GM12878 (cell line): ENCODE results near the gene MLIP. TPM values are rescaled to one million over a fixed set of nuclear protein-coding genes. Genes with fewer than 3 reads are reported as not detected.

Experiments used
- ATAC-seq: fragments of 200-7000 bp; cut with Tn5 transposase; 3 replicates; pipeline ENCODE4 v1.9.1; 2020; ENCODE audit warnings: mild to moderate bottlenecking, moderate library complexity
- BruUV-seq: library from RNA; stranded (reverse); fragments of 400-500 nt; replicated peaks from 2 replicates; lab custom pipeline; 2021; lab: Mats Ljungman, UMichigan
- CTCF ChIA-PET: fragments of 300-600 bp; sonication (Branson Sonifier 250); formaldehyde crosslinking; extraction: SDS; loops from one replicate; lab custom pipeline; 2021; ENCODE audit warnings: inconsistent platforms; lab: Yijun Ruan, JAX
- POLR2A ChIA-PET: fragments of 350-600 bp; formaldehyde crosslinking; extraction: SDS; loops from one replicate; lab custom pipeline; 2021; ENCODE audit warnings: inconsistent platforms; lab: Charles Lee
- RAD21 ChIA-PET: fragments of 300-600 bp; sonication (Branson Sonifier 250); formaldehyde crosslinking; loops from one replicate; lab custom pipeline; 2023; ENCODE audit warnings: antibody characterized with exemption; ENCODE audit not compliant: unreplicated experiment; lab: Charles Lee
- SMC1A ChIA-PET: fragments of 300-600 bp; sonication (Branson Sonifier 250); formaldehyde crosslinking; loops from one replicate; lab custom pipeline; 2023; ENCODE audit not compliant: unreplicated experiment, uncharacterized antibody; lab: Charles Lee
- DNase-seq: peaks from one replicate; pipeline ENCODE4 v3.0.0-alpha.2; 2011; ENCODE audit warnings: low read depth, low spot score
- FAIRE-seq: peaks from 3 replicates; lab custom pipeline; 2011; peaks lifted over from hg19 to GRCh38; lab: Jason Lieb, UNC
- H2AFZ ChIP-seq: 2 replicates; pipeline ENCODE4 v1.6.0; 2011; ENCODE audit warnings: low read depth, low read length, control low read depth; ENCODE audit not compliant: control insufficient read depth
- H3K27ac ChIP-seq: 2 replicates; pipeline ENCODE4 v1.5.1; 2011; ENCODE audit warnings: control low read depth; ENCODE audit not compliant: control insufficient read depth, insufficient read depth
- H3K27me3 ChIP-seq, 2 experiments: replicated peaks in 1 of 2; 2 replicates each; pipeline versions ENCODE4 v1.6.0 to v1.6.1; 2011; ENCODE audit warnings: low read length in 1 of 2; ENCODE audit not compliant: control insufficient read depth in 2 of 2, insufficient read depth in 2 of 2
- H3K36me3 ChIP-seq, 2 experiments: 2 replicates each; pipeline ENCODE4 v1.5.1; 2011; ENCODE audit warnings: low read length in 1 of 2; ENCODE audit not compliant: control insufficient read depth in 2 of 2, insufficient read depth in 2 of 2
- H3K4me1 ChIP-seq: 2 replicates; pipeline ENCODE4 v1.6.1; 2011; ENCODE audit warnings: mild to moderate bottlenecking, low read length, moderate library complexity, mixed read lengths; ENCODE audit not compliant: control insufficient read depth, insufficient read depth
- H3K4me2 ChIP-seq: 2 replicates; pipeline ENCODE4 v1.6.0; 2011; ENCODE audit warnings: control low read depth; ENCODE audit not compliant: control insufficient read depth, insufficient read depth
- H3K4me3 ChIP-seq: fragments of 200-600 bp; sonication (generic); 2 replicates; pipeline ENCODE4 v1.5.1; 2016
- H3K79me2 ChIP-seq: 2 replicates; pipeline ENCODE4 v1.6.0; 2011; ENCODE audit warnings: low read length; ENCODE audit not compliant: control insufficient read depth, insufficient read depth
- H3K9ac ChIP-seq: 2 replicates; pipeline ENCODE4 v1.8.0; 2011; ENCODE audit warnings: low read length, control low read depth, mixed read lengths; ENCODE audit not compliant: control insufficient read depth, insufficient read depth
- H3K9me3 ChIP-seq: replicated peaks from 3 replicates; pipeline ENCODE4 v1.5.1; 2011; ENCODE audit warnings: mild to moderate bottlenecking, low read length; ENCODE audit not compliant: control insufficient read depth, insufficient read depth
- H4K20me1 ChIP-seq: 2 replicates; pipeline ENCODE4 v1.6.0; 2011; ENCODE audit not compliant: control insufficient read depth, insufficient read depth
- EZH2 ChIP-seq: IDR thresholded peaks from 2 replicates; pipeline ENCODE4 v1.6.1; 2012; ENCODE audit warnings: low read depth, mild to moderate bottlenecking, control low read depth, inconsistent platforms, low read length, borderline replicate concordance; ENCODE audit not compliant: control insufficient read depth
- IKZF1 ChIP-seq: fragments of 450-650 bp; conservative IDR thresholded peaks from 2 replicates; pipeline ENCODE4 v1.6.1; 2017; ENCODE audit warnings: antibody characterized with exemption, mild to moderate bottlenecking
- KLF5 ChIP-seq: fragments of 450-650 bp; IDR thresholded peaks from 2 replicates; pipeline ENCODE4 v1.6.1; 2014; ENCODE audit warnings: mild to moderate bottlenecking; ENCODE audit not compliant: partially characterized antibody
- MTA3 ChIP-seq: IDR thresholded peaks from 2 replicates; pipeline ENCODE4 v1.6.1; 2012; ENCODE audit warnings: low read length, inconsistent platforms, borderline replicate concordance
- MYB ChIP-seq: fragments of 150-350 bp; IDR thresholded peaks from 2 replicates; pipeline ENCODE4 v1.6.1; 2014; ENCODE audit warnings: mild to moderate bottlenecking, low read depth, low read length, borderline replicate concordance
- NFYA ChIP-seq: IDR thresholded peaks from 2 replicates; pipeline ENCODE4 v1.6.1; 2011; ENCODE audit warnings: low read depth, mild to moderate bottlenecking, low read length, improper control_type of control experiment, borderline replicate concordance
- PAX5 ChIP-seq: IDR thresholded peaks from 2 replicates; pipeline ENCODE4 v1.6.1; 2011; ENCODE audit warnings: low read depth, low read length, borderline replicate concordance
- PAX8 ChIP-seq: fragments of 450-650 bp; IDR thresholded peaks from 2 replicates; pipeline ENCODE4 v1.6.1; 2017; ENCODE audit warnings: mild to moderate bottlenecking, moderate library complexity
- RB1 ChIP-seq: fragments of 450-650 bp; formaldehyde crosslinking; IDR thresholded peaks from 2 replicates; pipeline ENCODE4 v1.6.1; 2017; ENCODE audit warnings: mild to moderate bottlenecking, borderline replicate concordance
- SREBF2 ChIP-seq: IDR thresholded peaks from 2 replicates; pipeline ENCODE4 v1.6.1; 2012; ENCODE audit warnings: mild to moderate bottlenecking, low read length
- SUZ12 ChIP-seq: fragments of 200-600 bp; sonication (generic); IDR thresholded peaks from one replicate; pipeline ENCODE4 v1.6.1; 2018; ENCODE audit warnings: antibody characterized with exemption, mild to moderate bottlenecking; ENCODE audit not compliant: unreplicated experiment
- WGBS: methylation state at CpG from one replicate; pipeline ENCODE4 v1.1.6; 2016; ENCODE audit warnings: low lambda C conversion rate; ENCODE audit not compliant: insufficient replicate concordance, insufficient coverage; ENCODE audit errors: missing lambda C conversion rate; 5-methylcytosine and 5-hydroxymethylcytosine counted together
- in situ Hi-C: fragments of 300-500 bp; cut with MboI; formaldehyde crosslinking; loops from 9 replicates; pipeline ENCODE4 v1.14.3; 2018; ENCODE audit warnings: mixed read lengths
- intact Hi-C: fragments of 100-400 bp; cut with micrococcal nuclease; formaldehyde crosslinking; loops from one replicate; pipeline ENCODE4 v1.14.2; 2022; ENCODE audit not compliant: unreplicated experiment
- polyA plus RNA-seq, 11 experiments: library from polyadenylated mRNA; depleted of rRNA in 4 of 11; unstranded in 6 of 11; stranded (reverse) in 5 of 11; fragments of >200 nt; fragmentation: Nextera tagmentation in 4 of 11; fragmentation: Illumina TruSeq in 1 of 11; extraction: Ambion mirVana in 4 of 11; extraction: Trizol in 1 of 11; gene quantifications; 1 replicate in 1 of 11; 2 replicates in 10 of 11; pipeline versions ENCODE4 v1.2.1 to v1.2.3, GENCODE V29; 2011 to 2016; ENCODE audit warnings: inconsistent platforms in 2 of 11, missing spikeins in 2 of 11, low read depth in 1 of 11
- total RNA-seq, 4 experiments: library from RNA; depleted of rRNA in 3 of 4; stranded (reverse); fragments of >200 nt in 3 of 4; fragmentation: Illumina TruSeq in 1 of 4; extraction: Trizol in 1 of 4; gene quantifications; 2 replicates each; pipeline versions ENCODE4 v1.2.1 to v1.2.3, GENCODE V29; 2013 to 2021
- TF ChIP-seq, protein P1 (sequence below): IDR thresholded peaks from 2 replicates; pipeline ENCODE4 v1.6.1; 2011; ENCODE audit warnings: borderline replicate concordance, low read depth, mild to moderate bottlenecking, moderate library complexity, low read length; ENCODE audit not compliant: insufficient read depth, poor library complexity, severe bottlenecking
- TF ChIP-seq, protein P2 (sequence below): IDR thresholded peaks from 2 replicates; pipeline ENCODE4 v1.6.1; 2012; ENCODE audit warnings: low read length, inconsistent platforms
- TF ChIP-seq, protein P3 (sequence below): fragments of 450-650 bp; IDR thresholded peaks from 2 replicates; pipeline ENCODE4 v1.6.1; 2017; ENCODE audit warnings: mild to moderate bottlenecking, moderate library complexity
- TF ChIP-seq, protein P4 (sequence below): fragments of 450-650 bp; formaldehyde crosslinking; IDR thresholded peaks from 2 replicates; pipeline ENCODE4 v1.4.0; 2022; ENCODE audit warnings: mild to moderate bottlenecking, moderate library complexity

Gene MLIP
- total and polyA plus RNA-seq, 10 of the 15 experiments (the other 5 are each of a cell fraction or from before 2014, with no cell fraction given), result not detected

DNA sequence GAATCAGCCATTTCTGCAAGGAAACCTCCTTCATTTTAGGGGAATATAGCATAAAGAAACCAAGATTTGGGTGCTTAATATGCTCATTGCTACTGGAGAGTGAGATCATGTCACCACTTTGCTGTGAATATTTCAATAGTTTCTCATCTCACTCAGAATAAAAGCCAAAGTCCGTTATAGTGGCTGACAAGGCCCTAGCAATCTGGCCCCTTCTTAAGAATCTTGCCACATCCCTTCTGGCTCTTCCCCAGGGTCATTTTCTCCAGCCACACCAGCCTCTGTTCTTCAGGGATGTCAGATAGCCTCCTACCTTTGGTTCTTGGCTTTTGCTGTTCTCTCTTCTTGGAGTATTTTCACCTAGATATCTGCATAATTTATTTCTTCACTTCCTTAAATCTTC is 24.8 kb upstream of the MLIP start:
- Histone ChIP-seq H3K4me1 (no peaks in the 10 kb centered on the region), H3K9me3 (no peaks in the 10 kb centered on the region), H3K27me3 (no peaks in the 10 kb centered on the region), H3K36me3 (no peaks in the 10 kb centered on the region), H3K27ac (no peak overlapping the region), H3K4me2 (no peak overlapping the region), H3K4me3 (no peak overlapping the region), H2AFZ (no peak overlapping the region), H3K79me2 (no peaks in the 10 kb centered on the region), H3K9ac (no peak overlapping the region), H4K20me1 (no peaks in the 10 kb centered on the region)
- ChIA-PET SMC1A (no interaction called here), POLR2A (no interaction called here), RAD21 (no interaction called here), CTCF (no interaction called here)
- FAIRE-seq (no peak), DNase-seq (no peak), ATAC-seq (no peak)
- no TSS peak for BruUV-seq
- intact Hi-C loops, result no loop called here
- 18% methylated on average over 1 of the region's 1 CpG for whole genome bisulfite sequencing
- in situ Hi-C loops, result no loop called here
- TF ChIP-seq, protein P1, sequence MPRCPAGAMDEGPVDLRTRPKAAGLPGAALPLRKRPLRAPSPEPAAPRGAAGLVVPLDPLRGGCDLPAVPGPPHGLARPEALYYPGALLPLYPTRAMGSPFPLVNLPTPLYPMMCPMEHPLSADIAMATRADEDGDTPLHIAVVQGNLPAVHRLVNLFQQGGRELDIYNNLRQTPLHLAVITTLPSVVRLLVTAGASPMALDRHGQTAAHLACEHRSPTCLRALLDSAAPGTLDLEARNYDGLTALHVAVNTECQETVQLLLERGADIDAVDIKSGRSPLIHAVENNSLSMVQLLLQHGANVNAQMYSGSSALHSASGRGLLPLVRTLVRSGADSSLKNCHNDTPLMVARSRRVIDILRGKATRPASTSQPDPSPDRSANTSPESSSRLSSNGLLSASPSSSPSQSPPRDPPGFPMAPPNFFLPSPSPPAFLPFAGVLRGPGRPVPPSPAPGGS, result no peak
- TF ChIP-seq SREBF2, result no peak
- no peak for TF ChIP-seq KLF5
- no peak for TF ChIP-seq PAX5
- no peak for TF ChIP-seq NFYA
- no peak for TF ChIP-seq EZH2
- no peak for TF ChIP-seq IKZF1
- no peak for TF ChIP-seq MYB
- TF ChIP-seq MTA3, result no peak
- no peak for TF ChIP-seq PAX8
- no peak for TF ChIP-seq RB1
- TF ChIP-seq, protein P2, sequence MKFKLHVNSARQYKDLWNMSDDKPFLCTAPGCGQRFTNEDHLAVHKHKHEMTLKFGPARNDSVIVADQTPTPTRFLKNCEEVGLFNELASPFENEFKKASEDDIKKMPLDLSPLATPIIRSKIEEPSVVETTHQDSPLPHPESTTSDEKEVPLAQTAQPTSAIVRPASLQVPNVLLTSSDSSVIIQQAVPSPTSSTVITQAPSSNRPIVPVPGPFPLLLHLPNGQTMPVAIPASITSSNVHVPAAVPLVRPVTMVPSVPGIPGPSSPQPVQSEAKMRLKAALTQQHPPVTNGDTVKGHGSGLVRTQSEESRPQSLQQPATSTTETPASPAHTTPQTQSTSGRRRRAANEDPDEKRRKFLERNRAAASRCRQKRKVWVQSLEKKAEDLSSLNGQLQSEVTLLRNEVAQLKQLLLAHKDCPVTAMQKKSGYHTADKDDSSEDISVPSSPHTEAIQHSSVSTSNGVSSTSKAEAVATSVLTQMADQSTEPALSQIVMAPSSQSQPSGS, result no peak
- TF ChIP-seq, protein P3, sequence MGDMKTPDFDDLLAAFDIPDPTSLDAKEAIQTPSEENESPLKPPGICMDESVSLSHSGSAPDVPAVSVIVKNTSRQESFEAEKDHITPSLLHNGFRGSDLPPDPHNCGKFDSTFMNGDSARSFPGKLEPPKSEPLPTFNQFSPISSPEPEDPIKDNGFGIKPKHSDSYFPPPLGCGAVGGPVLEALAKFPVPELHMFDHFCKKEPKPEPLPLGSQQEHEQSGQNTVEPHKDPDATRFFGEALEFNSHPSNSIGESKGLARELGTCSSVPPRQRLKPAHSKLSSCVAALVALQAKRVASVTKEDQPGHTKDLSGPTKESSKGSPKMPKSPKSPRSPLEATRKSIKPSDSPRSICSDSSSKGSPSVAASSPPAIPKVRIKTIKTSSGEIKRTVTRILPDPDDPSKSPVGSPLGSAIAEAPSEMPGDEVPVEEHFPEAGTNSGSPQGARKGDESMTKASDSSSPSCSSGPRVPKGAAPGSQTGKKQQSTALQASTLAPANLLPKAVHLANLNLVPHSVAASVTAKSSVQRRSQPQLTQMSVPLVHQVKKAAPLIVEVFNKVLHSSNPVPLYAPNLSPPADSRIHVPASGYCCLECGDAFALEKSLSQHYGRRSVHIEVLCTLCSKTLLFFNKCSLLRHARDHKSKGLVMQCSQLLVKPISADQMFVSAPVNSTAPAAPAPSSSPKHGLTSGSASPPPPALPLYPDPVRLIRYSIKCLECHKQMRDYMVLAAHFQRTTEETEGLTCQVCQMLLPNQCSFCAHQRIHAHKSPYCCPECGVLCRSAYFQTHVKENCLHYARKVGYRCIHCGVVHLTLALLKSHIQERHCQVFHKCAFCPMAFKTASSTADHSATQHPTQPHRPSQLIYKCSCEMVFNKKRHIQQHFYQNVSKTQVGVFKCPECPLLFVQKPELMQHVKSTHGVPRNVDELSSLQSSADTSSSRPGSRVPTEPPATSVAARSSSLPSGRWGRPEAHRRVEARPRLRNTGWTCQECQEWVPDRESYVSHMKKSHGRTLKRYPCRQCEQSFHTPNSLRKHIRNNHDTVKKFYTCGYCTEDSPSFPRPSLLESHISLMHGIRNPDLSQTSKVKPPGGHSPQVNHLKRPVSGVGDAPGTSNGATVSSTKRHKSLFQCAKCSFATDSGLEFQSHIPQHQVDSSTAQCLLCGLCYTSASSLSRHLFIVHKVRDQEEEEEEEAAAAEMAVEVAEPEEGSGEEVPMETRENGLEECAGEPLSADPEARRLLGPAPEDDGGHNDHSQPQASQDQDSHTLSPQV, result no peak
- no peak for TF ChIP-seq SUZ12
- TF ChIP-seq, protein P4, sequence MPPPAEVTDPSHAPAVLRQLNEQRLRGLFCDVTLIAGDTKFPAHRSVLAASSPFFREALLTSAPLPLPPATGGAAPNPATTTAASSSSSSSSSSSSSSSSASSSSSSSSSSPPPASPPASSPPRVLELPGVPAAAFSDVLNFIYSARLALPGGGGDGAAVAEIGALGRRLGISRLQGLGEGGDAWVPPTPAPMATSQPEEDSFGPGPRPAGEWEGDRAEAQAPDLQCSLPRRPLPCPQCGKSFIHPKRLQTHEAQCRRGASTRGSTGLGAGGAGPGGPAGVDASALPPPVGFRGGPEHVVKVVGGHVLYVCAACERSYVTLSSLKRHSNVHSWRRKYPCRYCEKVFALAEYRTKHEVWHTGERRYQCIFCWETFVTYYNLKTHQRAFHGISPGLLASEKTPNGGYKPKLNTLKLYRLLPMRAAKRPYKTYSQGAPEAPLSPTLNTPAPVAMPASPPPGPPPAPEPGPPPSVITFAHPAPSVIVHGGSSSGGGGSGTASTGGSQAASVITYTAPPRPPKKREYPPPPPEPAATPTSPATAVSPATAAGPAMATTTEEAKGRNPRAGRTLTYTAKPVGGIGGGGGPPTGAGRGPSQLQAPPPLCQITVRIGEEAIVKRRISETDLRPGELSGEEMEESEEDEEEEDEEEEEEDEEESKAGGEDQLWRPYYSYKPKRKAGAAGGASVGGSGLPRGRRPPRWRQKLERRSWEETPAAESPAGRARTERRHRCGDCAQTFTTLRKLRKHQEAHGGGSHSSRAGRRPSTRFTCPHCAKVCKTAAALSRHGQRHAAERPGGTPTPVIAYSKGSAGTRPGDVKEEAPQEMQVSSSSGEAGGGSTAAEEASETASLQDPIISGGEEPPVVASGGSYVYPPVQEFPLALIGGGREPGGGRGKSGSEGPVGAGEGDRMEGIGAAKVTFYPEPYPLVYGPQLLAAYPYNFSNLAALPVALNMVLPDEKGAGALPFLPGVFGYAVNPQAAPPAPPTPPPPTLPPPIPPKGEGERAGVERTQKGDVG (CRISPR knock-in tag), result no peak
